Measurements from ENCODE around the gene RRP15. TPM values are rescaled to one million over a fixed set of nuclear protein-coding genes. Genes with fewer than 3 reads are reported as not detected.

The RRP15 gene
- total and polyA plus RNA-seq, 2 of the 8 experiments (the other 6 are each of a cell fraction or from before 2014, with no cell fraction given), result 3.7 to 52.8 TPM

GRCh38 chr1:218364028-218364710 lies 79.1 kb downstream of the RRP15 start:
- no peak overlapping the region for H3K4me3 ChIP-seq (ENCODE audit: extremely low read depth in 1 of 4, insufficient read depth in 2 of 4, low read depth in 3 of 4, low read length in 4 of 4)
- no peak overlapping the region for H4K8ac ChIP-seq (ENCODE audit: extremely low read depth, insufficient read depth, low read length)
- FAIRE-seq (no peak), DNase-seq (ENCODE audit: low read depth in 1 of 2, low spot score in 2 of 2) (no peak)
- no peak overlapping the region for H2BK5ac ChIP-seq (ENCODE audit: low read depth, low read length)
- peaks cover 0 to 2% (median 0%) of the 10 kb centered on the region in 4 experiments; a peak in 1 of 7 replicates for H3K4me1 ChIP-seq (replicated peaks in 1 of 4; ENCODE audit: control insufficient read depth in 3 of 4, insufficient read depth in 4 of 4, low read length in 3 of 4)
- no peak overlapping the region for H3K9ac ChIP-seq (replicated peaks in 1 of 4; ENCODE audit: extremely low read depth in 1 of 4, low read depth in 3 of 4, low read length in 3 of 4)
- H2BK20ac ChIP-seq (ENCODE audit: low read length), result no peak overlapping the region
- no peaks in the 10 kb centered on the region for H3K79me1 ChIP-seq (ENCODE audit: low read depth, low read length)
- no peak overlapping the region for H3K4ac ChIP-seq (replicated peaks; ENCODE audit: insufficient read length, low read depth, low read length)
- no peak overlapping the region for H3K18ac ChIP-seq (ENCODE audit: extremely low read depth, low read length)
- H3K56ac ChIP-seq (replicated peaks; ENCODE audit: insufficient read length, low read depth, low read length), result no peak overlapping the region
- no peaks in the 10 kb centered on the region for H3K79me2 ChIP-seq (ENCODE audit: control insufficient read depth in 1 of 2, insufficient read depth in 2 of 2, low read length in 2 of 2)
- H3K36me3 ChIP-seq (ENCODE audit: control insufficient read depth in 2 of 4, insufficient read depth in 4 of 4, low read length in 3 of 4), result no peaks in the 10 kb centered on the region
- ChIA-PET CTCF (ENCODE audit: partially characterized antibody) (interaction anchor here (0.7 to 4.3 kb wide), 13 partner anchors 10 to 703 kb away, joined by 3 to 18 read pairs (median 3); no protein-coding TSS in a partner anchor), POLR2A (ENCODE audit: partially characterized antibody) (no interaction called here)
- H3K27me3 ChIP-seq (replicated peaks in 1 of 4; ENCODE audit: control insufficient read depth in 3 of 4, extremely low read depth in 1 of 4, insufficient read depth in 3 of 4, low read length in 3 of 4), result no peaks in the 10 kb centered on the region
- H4K91ac ChIP-seq (replicated peaks; ENCODE audit: insufficient read length, low read length), result no peak overlapping the region
- no peak overlapping the region for H3K14ac ChIP-seq (ENCODE audit: insufficient read length)
- H3K23me2 ChIP-seq (ENCODE audit: low read depth, low read length), result no peaks in the 10 kb centered on the region
- H3K9me3 ChIP-seq (ENCODE audit: insufficient read depth in 2 of 2, low read depth in 1 of 2, low read length in 1 of 2), result no peaks in the 10 kb centered on the region
- no peak overlapping the region for H4K5ac ChIP-seq (ENCODE audit: insufficient read length, low read depth, low read length)
- H2BK120ac ChIP-seq (replicated peaks; ENCODE audit: low read depth, low read length), result no peak overlapping the region
- WGBS, 2 experiments (ENCODE audit: extremely low coverage in 1 of 2, insufficient coverage in 1 of 2, insufficient read length in 1 of 2, insufficient replicate concordance in 2 of 2, low coverage in 1 of 2, low lambda C conversion rate in 2 of 2, missing lambda C conversion rate in 1 of 2), result 87% methylated on average over 8 of the region's 8 CpGs; no CpG with 5 or more reads in 1 of the 2 experiments
- H2AFZ ChIP-seq (ENCODE audit: low read length), result no peak overlapping the region
- no peak overlapping the region for H2AK5ac ChIP-seq (ENCODE audit: low read depth, low read length)
- no peak overlapping the region for H3K27ac ChIP-seq (ENCODE audit: low read depth, low read length)
- no peaks in the 10 kb centered on the region for H4K20me1 ChIP-seq (replicated peaks in 1 of 2; ENCODE audit: control insufficient read depth in 1 of 2, insufficient read depth in 2 of 2, low read length in 2 of 2)
- no peak overlapping the region for H3K4me2 ChIP-seq (ENCODE audit: insufficient read depth in 1 of 2, low read depth in 2 of 2, low read length in 2 of 2)
- H2BK12ac ChIP-seq (ENCODE audit: low read depth, low read length), result no peak overlapping the region
- H2BK15ac ChIP-seq (ENCODE audit: low read length), result no peak overlapping the region
- H3K23ac ChIP-seq (ENCODE audit: insufficient read length), result no peak overlapping the region
- TF ChIP-seq ASH2L (IDR thresholded peaks at IDR 0.05; ENCODE audit: low read length) (no peak), KDM4A (IDR thresholded peaks at IDR 0.05; ENCODE audit: low read depth, low read length, severe bottlenecking) (no peak), FOSL1 (IDR thresholded peaks at IDR 0.05; ENCODE audit: insufficient read depth, low read depth, low read length) (no peak), JUND (IDR thresholded peaks at IDR 0.05; ENCODE audit: low read length) (no peak), TAF1 (IDR thresholded peaks at IDR 0.05; ENCODE audit: low read depth, low read length) (no peak), POLR2A (IDR thresholded peaks at IDR 0.05; ENCODE audit: control extremely low read depth in 1 of 2, low read depth in 2 of 2, low read length in 2 of 2) (no peak), SP1 (IDR thresholded peaks at IDR 0.05; ENCODE audit: low read depth, low read length) (no peak), CHD2 (IDR thresholded peaks at IDR 0.05; ENCODE audit: low read length) (no peak), SIRT6 (IDR thresholded peaks at IDR 0.05; ENCODE audit: low read length) (no peak), POU5F1 (IDR thresholded peaks at IDR 0.05; ENCODE audit: low read depth, low read length) (no peak), USF2 (IDR thresholded peaks at IDR 0.05; ENCODE audit: low read length) (no peak), CREB1 (IDR thresholded peaks at IDR 0.05) (no peak), CHD1 (IDR thresholded peaks at IDR 0.05; ENCODE audit: low read depth, low read length) (no peak), SIN3A (conservative IDR thresholded peaks at IDR 0.05 in 1 of 2, IDR thresholded peaks at IDR 0.05 in 1 of 2; ENCODE audit: low read depth in 1 of 2, low read length in 2 of 2) (no peak)

Measured in H1 (cell line).